Sciatic nerve (tissue), 2 donors: ENCODE measurements around the gene RABGEF1. TPM values are rescaled to one million over a fixed set of nuclear protein-coding genes. Genes with fewer than 3 reads are reported as not detected.
"Not testable (repeated sequence)": the region's sequence is repeated elsewhere in the genome, so short reads cannot be mapped to it uniquely, and the experiment has no call there.

Experiments used
- ATAC-seq: fragments of 200-7000 bp; cut with Tn5 transposase; one replicate; pipeline ENCODE4 v1.9.1; 2020; ENCODE audit warnings: mild to moderate bottlenecking, moderate library complexity
- DNase-seq: peaks from one replicate; pipeline ENCODE4 v3.0.0-alpha.2; 2020; ENCODE audit warnings: low spot score
- intact Hi-C: fragments of 100-400 bp; cut with DNase I; formaldehyde crosslinking; loops from one replicate; pipeline ENCODE4 v1.14.2; 2022
- total RNA-seq: library from RNA; stranded (reverse); fragmentation: NEBNext Ultra II Directional; extraction: Animal tissue kit (Norgen Biotek cat#: 25700); gene quantifications from one replicate; pipeline ENCODE4 v1.2.1, GENCODE V29; 2021
- donor health status: DM: no; HTN: no; CAD: no.
- donor health status: DM: no; HTN: no; CAD: no.

RABGEF1 gene
- 38.6 TPM for total RNA-seq

DNA sequence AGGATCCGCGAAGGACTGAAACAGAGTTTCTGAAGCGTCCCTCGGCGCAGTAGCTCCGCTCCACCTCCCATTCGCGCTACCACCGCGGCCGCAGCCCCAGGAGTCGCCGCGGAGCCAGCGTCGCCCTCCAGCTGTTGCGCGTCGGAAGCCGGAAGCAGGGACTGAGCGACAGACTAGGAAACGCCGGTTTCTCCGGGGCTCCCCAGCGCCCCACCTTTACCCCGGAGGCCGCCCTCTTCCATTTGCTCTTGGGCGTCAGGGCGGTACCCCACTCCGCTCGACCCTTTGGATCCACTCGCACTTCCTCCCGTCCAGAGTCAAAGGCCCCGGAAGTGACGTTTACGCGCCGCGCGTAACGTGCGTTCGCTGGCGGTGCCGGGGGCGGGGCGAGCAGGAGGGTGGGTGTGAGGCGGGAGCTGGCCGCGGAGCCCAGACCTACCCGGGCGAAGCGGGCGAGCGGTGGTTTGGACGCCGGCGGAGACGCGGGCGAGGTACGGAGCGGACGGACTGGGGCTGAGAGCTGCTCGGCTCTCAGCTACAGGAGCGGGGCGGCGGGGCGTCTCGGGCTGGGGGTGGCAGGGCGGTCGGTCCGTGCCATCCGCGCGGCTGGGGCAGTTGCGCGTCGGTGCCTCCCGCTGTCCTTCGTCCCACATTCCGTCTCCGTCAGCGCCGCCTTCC lies at the start of gene RABGEF1:
TSS of gene RABGEF1 (plus strand) at position 432 of the 678 bp plus-strand sequence. CDS start 31,167 bp downstream, outside the sequence.
- peak; percentile 98 for ATAC-seq
- intact Hi-C loops: no loop called here
- DNase-seq: peak; percentile 99

DNA sequence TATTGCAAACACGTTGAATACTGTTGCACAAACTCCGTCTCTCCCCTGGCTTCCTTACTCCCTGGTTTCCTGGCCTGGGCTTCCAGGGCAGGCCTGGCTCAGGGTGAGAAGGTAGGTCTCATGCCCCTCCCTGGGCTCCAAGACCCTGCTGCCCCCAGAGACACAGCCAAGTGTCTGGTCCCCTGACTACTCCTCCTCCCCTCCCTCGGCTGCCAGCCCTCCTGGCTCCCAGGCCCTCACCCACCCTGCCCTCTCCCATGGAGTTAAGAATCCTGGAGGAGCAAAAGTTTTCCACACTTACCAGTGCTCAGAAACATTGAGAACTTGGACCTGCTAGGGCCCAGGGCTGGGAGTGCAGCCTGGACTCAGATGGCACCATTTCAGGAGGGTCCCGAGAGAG lies 47.2 kb upstream of the RABGEF1 start:
- intact Hi-C loops: no loop called here
- DNase-seq: no peak

DNA sequence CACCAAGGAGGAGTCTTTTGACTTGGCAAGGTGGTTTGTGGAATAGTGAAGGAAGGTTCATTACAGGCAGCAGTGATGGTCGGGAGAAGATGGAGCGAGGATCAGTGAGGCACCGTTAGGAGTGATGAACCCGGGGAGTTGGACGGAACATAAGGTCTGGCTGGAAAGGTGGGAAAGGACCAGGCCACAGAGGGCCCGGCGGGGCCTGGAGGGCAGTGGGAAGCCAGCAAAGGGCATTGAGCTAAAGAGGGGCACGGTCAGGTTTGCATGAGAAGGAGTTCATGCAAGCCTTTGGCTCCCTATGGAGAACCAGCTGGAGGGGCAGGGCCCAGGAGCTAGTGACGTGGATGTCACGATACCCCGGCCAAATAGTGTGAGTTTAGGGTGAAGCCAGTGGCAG lies 46.2 kb upstream of the RABGEF1 start:
- ATAC-seq (no peak), DNase-seq (no peak)
- intact Hi-C loops: no loop called here

More for the DNA sequence above, 47.2 kb upstream of the RABGEF1 start:
- ATAC-seq: no peak

DNA sequence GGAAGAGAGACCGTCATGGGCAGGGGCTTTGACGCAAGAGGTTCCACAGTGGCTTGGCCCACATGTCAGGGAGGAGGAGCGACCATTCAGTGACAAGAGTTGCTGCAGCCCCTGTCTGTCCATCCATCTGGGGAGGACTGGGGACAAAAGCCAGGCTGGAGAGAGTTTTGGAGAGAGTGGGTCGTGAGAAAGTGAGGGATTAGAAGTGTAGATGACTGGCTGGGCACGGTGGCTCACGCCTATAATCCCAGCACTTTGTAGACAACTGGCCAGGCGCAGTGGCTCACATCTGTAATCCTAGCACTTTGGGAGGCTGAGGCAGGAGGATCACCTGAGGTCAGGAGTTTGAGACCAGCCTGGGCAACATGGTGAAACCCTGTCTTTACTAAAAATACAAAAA lies 45.1 kb upstream of the RABGEF1 start:
- DNase-seq, intact Hi-C loops, ATAC-seq: not testable (repeated sequence)

DNA sequence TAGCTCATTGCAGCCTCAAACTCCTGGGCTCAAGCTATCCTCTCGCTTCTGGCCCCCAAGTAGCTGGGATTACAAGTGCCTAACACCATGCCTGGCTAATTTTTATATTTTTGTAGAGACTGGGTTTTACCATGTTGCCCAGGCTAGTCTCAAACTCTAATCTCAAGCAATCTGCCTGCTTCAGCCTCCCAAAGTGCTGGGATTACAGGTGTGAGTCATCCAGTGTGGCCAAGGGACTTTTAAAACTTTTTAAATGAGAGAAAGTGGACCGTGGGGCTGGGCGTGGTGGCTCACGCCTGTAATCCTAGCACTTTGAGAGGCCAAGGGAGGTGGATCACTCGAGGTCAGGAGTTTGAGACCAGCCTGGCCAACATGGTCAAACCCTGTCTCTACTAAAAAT lies 44.4 kb upstream of the RABGEF1 start:
- intact Hi-C loops, DNase-seq, ATAC-seq: not testable (repeated sequence)

DNA sequence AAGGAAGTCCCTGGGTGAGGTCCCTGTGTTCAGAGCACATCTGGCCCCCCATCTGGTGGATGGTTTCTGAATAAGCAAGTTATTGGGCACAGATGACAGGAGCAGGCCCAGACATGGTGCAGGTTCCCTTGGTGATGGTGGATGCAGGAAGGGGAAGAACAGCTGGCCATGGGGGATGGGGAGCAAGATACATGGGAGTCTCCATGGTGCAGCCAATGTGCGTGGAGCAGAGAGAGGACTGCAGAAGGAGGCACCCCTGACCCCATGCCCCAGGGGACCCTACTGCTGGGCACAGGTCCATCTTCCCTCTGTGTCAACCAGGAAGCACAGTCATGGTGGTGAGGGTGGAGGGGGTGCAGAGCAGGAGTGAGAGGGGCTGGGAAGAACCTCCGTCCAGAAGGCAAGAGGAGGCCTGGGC lies 43.8 kb upstream of the RABGEF1 start:
- ATAC-seq (peak; percentile 59), DNase-seq (no peak)
- intact Hi-C loops: no loop called here

DNA sequence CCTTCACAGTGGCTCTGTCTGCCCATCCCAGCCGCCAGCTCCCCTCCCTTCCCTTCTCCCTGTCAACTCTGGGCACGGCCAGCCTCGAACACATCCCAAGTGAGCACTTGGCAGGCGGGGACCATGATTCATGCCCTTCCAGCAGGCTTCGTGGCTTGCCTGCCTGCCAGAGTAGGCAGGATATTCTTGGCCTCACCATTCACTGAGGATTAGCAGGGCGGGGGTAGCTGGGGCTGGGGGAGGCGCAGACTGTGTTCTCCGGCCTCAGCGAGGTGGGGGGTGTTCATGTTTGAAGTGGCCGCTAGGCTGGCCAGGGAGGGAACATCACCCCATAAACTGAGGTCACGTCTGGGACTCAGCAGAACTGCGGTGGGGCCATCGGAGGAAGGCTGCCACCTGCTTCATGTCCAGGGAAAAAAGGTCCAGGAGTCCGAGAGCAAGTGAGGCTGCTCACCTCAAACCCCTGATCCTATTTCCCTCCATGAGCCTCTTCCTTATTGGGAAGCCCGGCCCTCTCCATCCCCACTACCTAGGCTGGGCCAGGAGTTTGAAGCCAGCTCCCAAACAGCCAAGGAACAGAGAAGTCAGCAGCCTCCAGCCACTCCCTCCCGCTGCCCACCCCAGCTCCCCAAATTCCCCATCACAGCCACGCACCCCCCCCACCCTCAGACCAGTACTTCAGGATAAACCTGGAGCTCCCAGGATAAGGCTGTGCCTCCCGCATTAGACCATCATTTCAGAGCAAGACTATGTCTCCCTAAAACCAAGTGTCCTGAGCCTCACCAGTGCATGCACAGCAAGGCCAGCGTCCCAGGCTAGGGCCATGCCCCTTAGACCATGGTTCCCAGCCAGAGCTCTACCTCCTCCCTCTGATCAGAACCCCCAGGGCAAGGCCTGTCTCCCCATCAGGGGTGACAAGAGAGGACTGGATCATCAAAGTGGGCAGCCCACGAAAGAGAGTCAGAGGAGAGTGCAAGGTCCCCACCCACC lies 42.8 kb upstream of the RABGEF1 start:
- DNase-seq (no peak), ATAC-seq (peak; percentile 19)
- intact Hi-C loops: no loop called here

DNA sequence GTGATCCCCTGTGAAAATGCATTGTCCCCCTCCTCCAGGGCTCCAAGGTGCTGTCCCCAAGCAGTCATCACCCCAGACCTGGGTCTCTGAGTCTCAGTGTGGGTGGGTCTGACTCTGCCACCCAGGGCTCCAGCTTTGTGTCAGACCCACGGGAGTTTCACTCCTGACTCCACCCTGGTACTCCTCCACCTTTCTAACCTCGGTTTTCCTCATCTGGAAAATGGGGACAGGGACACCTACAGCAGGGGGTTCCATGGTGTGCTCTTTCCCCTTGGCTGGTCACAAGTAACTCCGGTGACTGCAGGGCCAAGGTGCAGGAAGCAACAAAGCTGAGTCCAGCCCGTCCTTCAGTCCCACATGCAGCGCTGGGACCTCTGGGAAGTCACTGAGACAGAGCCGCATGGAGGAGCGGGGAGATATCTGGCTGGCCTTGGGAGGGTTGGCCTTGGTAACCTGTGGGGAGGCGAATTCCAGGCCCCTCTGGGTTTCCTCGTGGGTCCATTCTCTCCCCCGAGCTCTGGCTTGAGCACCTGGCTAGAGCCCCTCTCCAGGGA lies 41.8 kb upstream of the RABGEF1 start:
- ATAC-seq (no peak), DNase-seq (no peak)
- intact Hi-C loops: no loop called here

DNA sequence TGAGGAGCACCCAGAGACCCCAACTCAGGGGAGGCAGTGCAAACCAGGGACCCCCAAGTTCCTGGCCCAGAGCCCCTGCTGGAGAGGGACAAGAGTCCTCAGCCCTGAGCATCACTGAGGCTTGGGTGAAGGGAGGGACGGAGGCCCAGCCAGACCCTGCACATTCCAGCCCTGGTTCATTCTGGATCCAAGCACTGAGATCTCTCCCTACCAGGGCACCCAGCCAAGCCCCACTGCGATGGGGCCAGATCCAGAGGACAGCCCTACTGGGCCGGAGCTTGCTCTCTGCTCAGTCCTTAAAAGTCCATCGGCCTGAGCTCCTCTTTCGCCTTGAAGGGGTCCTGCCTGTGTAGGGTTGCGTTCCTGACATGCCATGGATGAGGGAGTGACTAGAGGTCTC lies 40.5 kb upstream of the RABGEF1 start:
- intact Hi-C loops: no loop called here
- peak; percentile 77 for ATAC-seq
- peak; percentile 73 for DNase-seq

DNA sequence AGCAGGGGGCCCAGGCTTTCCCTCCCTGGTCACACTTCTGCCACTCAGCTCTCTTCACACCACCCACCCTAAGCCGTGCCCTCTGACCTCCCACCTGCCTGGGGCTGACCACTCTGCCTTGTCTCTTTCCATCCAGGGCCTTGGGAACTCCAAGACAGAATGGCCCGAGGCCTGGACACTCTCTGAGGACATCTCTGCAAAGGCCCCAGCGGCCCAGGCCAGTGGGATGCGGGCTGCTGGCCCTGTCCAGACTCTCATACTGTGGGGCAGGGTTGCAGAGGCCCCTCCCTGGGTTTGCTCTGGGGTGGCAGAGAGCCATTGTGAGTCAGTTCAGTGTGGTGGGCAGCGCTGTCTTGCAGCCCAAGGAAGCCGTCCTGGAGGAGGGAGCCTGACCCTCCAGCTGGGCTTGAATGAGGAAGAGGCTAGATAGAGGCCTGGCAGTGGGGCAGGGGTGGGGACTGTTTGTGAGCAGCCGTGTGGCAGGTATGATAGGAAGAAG lies 39.9 kb upstream of the RABGEF1 start:
- peak; percentile 16 for ATAC-seq
- intact Hi-C loops: no loop called here
- DNase-seq: no peak

DNA sequence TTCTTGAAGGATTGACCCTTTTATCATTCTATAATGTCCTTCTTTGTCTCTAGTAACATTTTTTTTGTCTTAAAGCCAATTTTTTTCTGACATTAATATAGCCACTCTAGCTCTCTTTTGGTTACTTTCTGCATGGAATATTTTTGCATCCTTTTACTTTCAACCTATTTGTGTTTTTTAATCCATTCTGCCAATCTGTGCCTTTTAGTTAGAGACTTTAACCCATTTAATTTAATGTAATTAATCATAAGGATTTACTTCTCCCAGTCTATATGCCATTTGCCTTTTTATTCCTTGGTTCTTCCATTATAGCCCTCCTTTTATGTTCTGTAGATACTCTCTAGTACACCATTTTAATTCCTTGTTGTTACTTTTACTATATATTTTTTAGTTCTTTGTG lies 32.7 kb upstream of the RABGEF1 start:
- intact Hi-C loops: no loop called here
- ATAC-seq: no peak
- no peak for DNase-seq

DNA sequence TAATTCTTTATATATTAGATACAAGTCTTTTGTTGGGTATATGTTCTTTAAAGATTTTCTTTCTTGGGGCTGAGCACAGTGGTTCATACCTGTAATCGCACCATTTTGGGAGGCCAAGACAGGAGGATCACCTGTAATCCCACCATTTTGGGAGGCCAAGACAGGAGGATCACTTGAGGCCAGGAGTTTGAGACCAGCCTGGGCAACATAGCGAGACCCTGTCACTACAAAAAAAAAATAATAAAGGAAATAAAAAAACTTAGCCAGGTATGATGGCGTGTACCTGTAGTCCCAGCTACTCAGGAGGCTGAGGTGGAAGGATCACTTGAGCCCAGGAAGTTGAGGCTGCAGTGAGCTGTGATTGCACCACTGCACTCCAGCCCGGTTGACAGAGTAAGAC lies 29.8 kb upstream of the RABGEF1 start:
- DNase-seq, ATAC-seq, intact Hi-C loops: not testable (repeated sequence)

DNA sequence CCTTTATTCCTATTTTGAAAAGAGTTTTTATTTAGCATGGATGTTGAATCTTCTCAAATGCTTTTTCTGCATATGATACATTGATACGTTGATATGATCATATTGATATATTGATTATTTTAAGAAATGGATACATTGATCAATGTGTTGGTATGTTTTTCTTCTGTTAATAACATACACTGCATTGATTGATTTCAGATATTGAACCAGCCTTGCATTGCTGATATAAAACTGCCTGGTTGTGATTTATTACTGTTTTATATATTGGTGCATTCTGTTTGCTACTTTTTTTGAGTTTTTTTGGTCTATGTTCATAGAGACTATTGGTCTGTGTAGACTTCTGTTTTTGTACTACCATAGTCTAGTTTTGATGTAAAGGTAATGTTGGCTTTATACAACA lies 26.8 kb upstream of the RABGEF1 start:
- DNase-seq: no peak
- intact Hi-C loops: no loop called here
- ATAC-seq: no peak

DNA sequence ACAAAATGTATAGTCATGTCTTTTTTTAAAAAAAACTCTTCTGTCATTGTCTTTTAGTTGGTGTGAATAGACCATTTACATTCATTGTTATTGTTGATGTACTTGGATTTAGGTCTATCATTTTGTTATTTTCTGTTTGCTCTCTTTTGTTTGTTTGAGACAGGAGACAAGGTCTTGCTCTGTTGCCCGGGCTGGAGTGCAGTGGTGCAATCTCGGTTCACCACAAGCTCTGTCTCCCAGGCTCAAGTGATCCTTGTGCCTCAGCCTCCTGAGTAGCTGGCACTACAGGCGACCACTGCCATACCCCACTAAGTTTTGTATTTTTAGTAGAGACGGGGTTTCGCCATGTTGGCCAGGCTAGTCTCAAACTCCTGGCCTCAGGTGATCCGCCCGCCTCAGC lies 23.9 kb upstream of the RABGEF1 start:
- DNase-seq, intact Hi-C loops, ATAC-seq: not testable (repeated sequence)

DNA sequence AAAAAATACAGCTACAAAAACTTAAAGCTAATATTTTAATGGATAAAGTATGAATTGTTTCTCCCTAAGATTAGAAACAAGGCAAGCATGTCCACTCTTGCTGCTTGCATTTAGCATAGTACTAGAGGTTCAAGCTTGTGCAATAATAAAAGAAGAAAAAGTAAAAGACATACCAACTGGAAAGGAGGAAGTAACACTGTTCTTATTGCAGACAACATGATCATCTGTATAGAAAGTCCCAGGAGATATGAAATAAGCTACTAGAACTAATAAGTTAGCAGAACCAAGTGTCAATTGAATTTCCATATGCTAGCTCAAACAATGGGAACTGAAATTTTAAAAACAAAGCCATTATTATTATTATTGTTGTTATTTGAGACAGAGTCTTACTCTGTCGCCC lies 20.0 kb upstream of the RABGEF1 start:
- intact Hi-C loops: no loop called here
- DNase-seq (no peak), ATAC-seq (no peak)

DNA sequence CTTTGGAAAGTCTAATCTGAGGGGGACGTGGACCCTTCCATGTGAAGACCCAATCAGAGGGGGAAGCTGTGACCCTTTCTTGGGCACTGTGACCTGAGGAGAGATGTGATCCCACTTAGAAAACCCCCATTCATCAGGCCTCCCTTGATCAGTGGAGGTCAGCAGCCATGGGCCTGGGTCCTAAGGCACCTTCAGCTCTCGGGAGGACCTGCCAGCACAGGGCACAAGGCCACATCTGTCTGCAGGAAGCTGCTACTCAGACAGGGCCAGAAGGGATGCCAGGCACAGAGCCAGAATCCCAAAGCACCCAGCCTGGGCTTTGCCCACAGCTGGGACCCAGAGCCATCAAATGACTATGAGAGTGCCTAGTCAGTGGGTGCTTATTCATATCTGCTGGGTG lies 14.7 kb upstream of the RABGEF1 start:
- DNase-seq: no peak
- intact Hi-C loops: no loop called here
- ATAC-seq: no peak

DNA sequence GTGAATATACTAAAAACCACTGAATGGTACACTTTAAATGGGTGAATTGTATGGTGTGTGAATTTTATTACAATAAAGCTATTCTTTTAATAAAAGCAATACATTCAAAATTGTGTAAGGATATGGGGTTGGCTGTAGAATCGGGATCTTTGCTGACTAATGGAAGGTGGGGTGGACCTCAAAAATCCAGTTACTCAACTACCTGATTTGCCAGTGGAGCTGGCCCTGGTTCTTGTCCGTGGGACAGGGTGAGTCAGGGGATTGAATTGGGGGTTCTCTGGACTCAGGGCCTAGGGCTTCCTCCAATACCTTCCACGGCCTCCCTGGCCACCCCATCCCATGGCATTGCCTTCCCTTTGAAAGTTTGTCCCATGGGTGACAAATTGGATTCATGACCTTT lies 13.5 kb upstream of the RABGEF1 start:
- ATAC-seq: no peak
- DNase-seq: no peak
- intact Hi-C loops: no loop called here

DNA sequence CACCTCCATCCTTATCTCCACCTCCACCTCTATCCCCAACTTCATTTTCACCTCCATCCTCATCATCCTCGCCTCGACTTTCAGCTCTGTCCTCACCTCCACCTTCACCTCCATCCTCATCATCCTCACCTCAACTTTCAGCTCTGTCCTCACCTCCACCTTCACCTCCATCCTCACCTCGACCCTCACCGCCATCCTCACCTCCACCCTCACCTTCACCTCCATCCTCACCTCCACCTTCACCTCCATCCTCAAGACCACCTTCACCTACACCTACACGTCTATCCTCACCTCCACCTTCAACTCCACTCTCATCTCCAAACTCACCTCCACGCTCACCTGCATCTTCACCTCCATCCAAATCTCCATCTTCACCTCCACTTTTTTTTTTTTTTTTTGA lies 12.0 kb upstream of the RABGEF1 start:
- intact Hi-C loops: no loop called here
- no peak for DNase-seq
- ATAC-seq: no peak

DNA sequence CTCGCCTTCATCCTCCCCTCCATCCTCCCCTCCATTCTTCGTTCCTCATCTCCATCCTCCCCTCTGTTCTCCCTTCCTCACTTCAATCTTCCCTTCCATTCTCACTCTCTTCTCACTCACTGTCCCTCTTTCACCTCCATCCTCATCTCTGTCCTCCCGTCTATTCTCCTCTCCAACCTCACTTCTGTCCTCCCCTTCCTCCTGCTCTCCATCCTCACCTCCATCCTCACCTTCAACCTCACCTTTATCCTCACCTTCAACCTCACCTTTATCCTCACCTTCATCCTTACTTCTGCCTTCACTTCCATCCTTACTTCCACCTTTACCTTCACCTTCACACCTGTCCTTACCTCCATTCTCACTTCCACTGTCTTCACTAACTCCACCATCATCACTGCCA lies 11.3 kb upstream of the RABGEF1 start:
- no peak for DNase-seq
- no peak for ATAC-seq
- intact Hi-C loops: no loop called here

DNA sequence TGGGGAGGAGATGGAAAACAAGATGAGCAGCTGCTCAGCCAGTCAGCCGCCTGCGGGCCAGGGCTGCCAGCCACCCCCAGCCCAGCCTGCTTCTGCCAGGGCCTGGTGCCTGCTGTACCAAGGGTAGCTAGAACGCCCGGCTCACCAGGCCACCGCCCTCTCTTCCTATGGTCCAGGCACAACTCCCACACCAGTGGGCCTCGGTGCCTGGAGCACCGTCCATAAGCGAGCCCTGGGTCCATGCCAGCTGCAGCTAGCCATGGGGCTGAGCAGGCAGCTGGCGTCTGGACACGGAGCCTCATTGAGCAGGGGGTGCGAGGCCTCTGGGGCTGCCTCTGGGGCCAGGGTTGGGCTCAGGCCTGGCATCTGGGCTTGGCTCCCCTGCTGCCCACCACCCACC lies 8.5 kb upstream of the RABGEF1 start:
- intact Hi-C loops: no loop called here
- peak; percentile 43 for ATAC-seq
- DNase-seq: no peak
